HepG2 (cell line): ENCODE data around the gene TMEM217. TPM values are rescaled to one million over a fixed set of nuclear protein-coding genes. Genes with fewer than 3 reads are reported as not detected.
A peak's percentile ranks its signal among the peaks of the same experiment; 100 is the strongest.

Source experiments
- AGO1 ChIP-seq: fragments of 200-400 bp; formaldehyde crosslinking; IDR thresholded peaks from 2 replicates; pipeline ENCODE4 v1.6.1; 2017; ENCODE audit warnings: mild to moderate bottlenecking, low read depth, low read length, moderate library complexity; ENCODE audit not compliant: poor library complexity, severe bottlenecking
- AKNA ChIP-seq: sonication (generic); formaldehyde crosslinking; IDR thresholded peaks from 2 replicates; pipeline ENCODE4 v1.4.0; 2020; ENCODE audit warnings: missing genetic modification reagents, borderline replicate concordance
- CSRNP2 ChIP-seq: sonication (generic); formaldehyde crosslinking; conservative IDR thresholded peaks from 2 replicates; pipeline ENCODE4 v1.8.0; 2022; ENCODE audit warnings: low read depth, missing genetic modification reagents
- HMG20A ChIP-seq: IDR thresholded peaks from 2 replicates; pipeline ENCODE4 v1.6.1; 2016; ENCODE audit warnings: borderline replicate concordance
- JUND ChIP-seq: sonication (generic); formaldehyde crosslinking; IDR thresholded peaks from 2 replicates; pipeline ENCODE4 v1.8.0; 2022; ENCODE audit warnings: mild to moderate bottlenecking, missing genetic modification reagents
- KMT2B ChIP-seq: IDR thresholded peaks from 2 replicates; pipeline ENCODE4 v1.6.1; 2016; ENCODE audit warnings: missing genetic modification reagents, missing compliant biosample characterization
- MED1 ChIP-seq: sonication (generic); formaldehyde crosslinking; IDR thresholded peaks from 2 replicates; pipeline ENCODE4 v1.4.0; 2020; ENCODE audit warnings: missing genetic modification reagents
- PBX2 ChIP-seq: IDR thresholded peaks from 2 replicates; pipeline ENCODE4 v1.6.1; 2016; ENCODE audit warnings: control low read depth
- RFX3 ChIP-seq: IDR thresholded peaks from 2 replicates; pipeline ENCODE4 v1.6.1; 2016; ENCODE audit warnings: missing biosample characterization, missing genetic modification reagents
- SIN3B ChIP-seq: fragments of 150-350 bp; IDR thresholded peaks from 2 replicates; pipeline ENCODE4 v1.6.1; 2014; ENCODE audit warnings: low read length
- SOX6 ChIP-seq, 2 experiments: fragments of 450-650 bp in 1 of 2; sonication (generic) in 1 of 2; formaldehyde crosslinking in 1 of 2; IDR thresholded peaks; 2 replicates each; pipeline versions ENCODE4 v1.4.0 to v1.6.1; 2017 to 2020; ENCODE audit warnings: antibody characterized with exemption in 1 of 2, mild to moderate bottlenecking in 1 of 2, missing genetic modification reagents in 1 of 2
- SP2 ChIP-seq: sonication (generic); formaldehyde crosslinking; IDR thresholded peaks from 2 replicates; pipeline ENCODE4 v1.5.1; 2020; ENCODE audit warnings: mild to moderate bottlenecking, missing genetic modification reagents
- TBX2 ChIP-seq: sonication (generic); formaldehyde crosslinking; IDR thresholded peaks from 2 replicates; pipeline ENCODE4 v1.5.0; 2020; ENCODE audit warnings: missing genetic modification reagents, mild to moderate bottlenecking, borderline replicate concordance
- TFAP4 ChIP-seq: sonication (generic); IDR thresholded peaks from 2 replicates; pipeline ENCODE4 v1.6.1; 2016; ENCODE audit warnings: low read depth, borderline replicate concordance
- TOPORS ChIP-seq: sonication (generic); formaldehyde crosslinking; IDR thresholded peaks from 2 replicates; pipeline ENCODE4 v1.8.0; 2023; ENCODE audit warnings: mild to moderate bottlenecking, missing genetic modification reagents
- ZMYM3 ChIP-seq: sonication (generic); formaldehyde crosslinking; IDR thresholded peaks from 2 replicates; pipeline ENCODE4 v1.5.1; 2020; ENCODE audit warnings: mild to moderate bottlenecking, missing genetic modification reagents
- ZNF180 ChIP-seq: sonication (generic); formaldehyde crosslinking; IDR thresholded peaks from 2 replicates; pipeline ENCODE4 v1.4.0; 2020; ENCODE audit warnings: low read depth, missing genetic modification reagents, borderline replicate concordance
- ZNF253 ChIP-seq: sonication (generic); formaldehyde crosslinking; IDR thresholded peaks from 2 replicates; pipeline ENCODE4 v1.8.0; 2022; ENCODE audit warnings: mild to moderate bottlenecking, missing genetic modification reagents, borderline replicate concordance
- ZNF644 ChIP-seq: IDR thresholded peaks from 2 replicates; pipeline ENCODE4 v1.6.1; 2016; ENCODE audit warnings: low read depth
- ZNF672 ChIP-seq: sonication (generic); formaldehyde crosslinking; IDR thresholded peaks from 2 replicates; pipeline ENCODE4 v1.8.1; 2022; ENCODE audit warnings: missing genetic modification reagents
- ZNF749 ChIP-seq: sonication (generic); formaldehyde crosslinking; IDR thresholded peaks from 2 replicates; pipeline ENCODE4 v1.8.0; 2022; ENCODE audit warnings: mild to moderate bottlenecking, missing genetic modification reagents, moderate library complexity, borderline replicate concordance
- ZSCAN9 ChIP-seq: IDR thresholded peaks from 2 replicates; pipeline ENCODE4 v1.6.1; 2016; ENCODE audit warnings: borderline replicate concordance
- polyA plus RNA-seq, 8 experiments: library from polyadenylated mRNA; depleted of rRNA in 3 of 8; stranded (reverse) in 7 of 8; unstranded in 1 of 8; fragments of >200 nt; fragmentation: Illumina TruSeq in 4 of 8; extraction: Trizol in 4 of 8; gene quantifications; 2 replicates each; pipeline versions ENCODE4 v1.2.1 to v1.2.3, GENCODE V29; 2011 to 2016; ENCODE audit warnings: low read depth in 4 of 8, missing spikeins in 1 of 8, mixed read lengths in 1 of 8; ENCODE audit not compliant: insufficient read depth in 1 of 8
- total RNA-seq, 5 experiments: library from RNA; depleted of rRNA; stranded (reverse); fragments of >200 nt; fragmentation: Illumina TruSeq; extraction: Trizol; gene quantifications; 2 replicates each; pipeline ENCODE4 v1.2.3, GENCODE V29; 2016; ENCODE audit warnings: low read depth in 1 of 5

The TMEM217 gene
- total and polyA plus RNA-seq, 2 of the 13 experiments (the other 11 are each of a cell fraction or from before 2014, with no cell fraction given), result 2.3 to 3.4 TPM

GRCh38 chr6:37239950-37240713, 17.8 kb downstream of the TMEM217 start (continued):
- TF ChIP-seq SOX6 (IDR thresholded peaks at IDR 0.05), result no peak
- TF ChIP-seq SOX6 (CRISPR knock-in tag; IDR thresholded peaks at IDR 0.05), result no peak
- TF ChIP-seq ZNF253 (CRISPR knock-in tag), result no peak
- TF ChIP-seq RFX3, result no peak
- TF ChIP-seq AKNA (CRISPR knock-in tag), result no peak
- TF ChIP-seq ZSCAN9 (CRISPR knock-in tag), result peak; percentile 45; the same call in 1 of the 2 replicates
- no peak for TF ChIP-seq SP2
- TF ChIP-seq ZNF644 (CRISPR knock-in tag), result peak; percentile 71
- no peak for TF ChIP-seq JUND (CRISPR knock-in tag)
- no peak for TF ChIP-seq AGO1
- TF ChIP-seq KMT2B, result peak; percentile 34; the same call in 1 of the 2 replicates
- TF ChIP-seq SIN3B, result no peak
- TF ChIP-seq ZMYM3 (CRISPR knock-in tag), result 0 out of 2 replicates have a peak, but pooled peaks have one; percentile 37
- TF ChIP-seq TFAP4, result no peak
- no peak for TF ChIP-seq CSRNP2 (CRISPR knock-in tag)
- peak; percentile 41; the same call in 1 of the 2 replicates for TF ChIP-seq HMG20A (CRISPR knock-in tag)
- 0 out of 2 replicates have a peak, but pooled peaks have one; percentile 40 for TF ChIP-seq TBX2 (CRISPR knock-in tag)
- TF ChIP-seq ZNF749 (CRISPR knock-in tag), result no peak
- no peak for TF ChIP-seq ZNF180 (CRISPR knock-in tag)
- peak; percentile 33; the same call in 1 of the 2 replicates for TF ChIP-seq MED1
- no peak for TF ChIP-seq PBX2 (CRISPR knock-in tag)
- TF ChIP-seq TOPORS, result no peak
- TF ChIP-seq ZNF672 (CRISPR knock-in tag), result no peak
